K562 (cell line): Measurements from ENCODE around the gene NINJ2. TPM values are rescaled to one million over a fixed set of nuclear protein-coding genes. Genes with fewer than 3 reads are reported as not detected.

Experiments used
- ATF6 ChIP-seq: sonication (generic); formaldehyde crosslinking; IDR thresholded peaks from 2 replicates; pipeline ENCODE4 v1.4.0; 2020; ENCODE audit warnings: mild to moderate bottlenecking, missing genetic modification reagents
- ATF7 ChIP-seq: fragments of 450-650 bp; IDR thresholded peaks from 2 replicates; pipeline ENCODE4 v1.7.1; 2014; ENCODE audit warnings: mild to moderate bottlenecking, moderate library complexity
- CHAMP1 ChIP-seq: fragments of 450-650 bp; IDR thresholded peaks from 2 replicates; pipeline ENCODE4 v1.6.1; 2016; ENCODE audit warnings: mild to moderate bottlenecking
- CUX1 ChIP-seq: fragments of 200-800 bp; sonication (Bioruptor generic); IDR thresholded peaks from 2 replicates; pipeline ENCODE4 v1.6.1; 2016; ENCODE audit warnings: missing genetic modification characterization, missing compliant biosample characterization
- FOS ChIP-seq: IDR thresholded peaks from 3 replicates; pipeline ENCODE4 v1.6.1; 2011; ENCODE audit not compliant: insufficient read length; ENCODE audit errors: extremely low read depth
- FOXK2 ChIP-seq, 2 experiments: fragments of 450-650 bp; IDR thresholded peaks in 1 of 2; conservative IDR thresholded peaks in 1 of 2; 2 replicates each; pipeline ENCODE4 v1.6.1; 2016; ENCODE audit warnings: low read depth in 2 of 2, mild to moderate bottlenecking in 1 of 2
- HDAC1 ChIP-seq, 2 experiments: fragments of 450-650 bp; IDR thresholded peaks; 2 replicates each; pipeline ENCODE4 v1.6.1; 2016 to 2017; ENCODE audit warnings: inconsistent platforms in 1 of 2, mild to moderate bottlenecking in 1 of 2, moderate library complexity in 1 of 2
- HDGF ChIP-seq: fragments of 450-650 bp; IDR thresholded peaks from 2 replicates; pipeline ENCODE4 v1.6.1; 2016
- HSF4 ChIP-seq: fragments of 250-450 bp; sonication (Bioruptor Pico); IDR thresholded peaks from 2 replicates; pipeline ENCODE4 v2.1.2; 2022; ENCODE audit warnings: mild to moderate bottlenecking, moderate library complexity, borderline replicate concordance
- LARP7 ChIP-seq: fragments of 450-650 bp; IDR thresholded peaks from 2 replicates; pipeline ENCODE4 v1.6.1; 2016
- MTA3 ChIP-seq: fragments of 450-650 bp; formaldehyde crosslinking; IDR thresholded peaks from 2 replicates; pipeline ENCODE4 v1.6.1; 2017; ENCODE audit warnings: mild to moderate bottlenecking, borderline replicate concordance
- NFXL1 ChIP-seq: fragments of 450-650 bp; formaldehyde crosslinking; IDR thresholded peaks from 2 replicates; pipeline ENCODE4 v1.4.0; 2021; ENCODE audit warnings: mild to moderate bottlenecking
- SMARCB1 ChIP-seq: IDR thresholded peaks from 2 replicates; pipeline ENCODE4 v1.6.1; 2011; ENCODE audit warnings: improper control_type of control experiment, low read depth; ENCODE audit not compliant: insufficient read length
- SREBF1 ChIP-seq: fragments of 150-350 bp; IDR thresholded peaks from 2 replicates; pipeline ENCODE4 v1.6.1; 2014; ENCODE audit warnings: antibody characterized with exemption, low read depth, low read length, borderline replicate concordance
- TCF3 ChIP-seq: sonication (generic); formaldehyde crosslinking; IDR thresholded peaks from 2 replicates; pipeline ENCODE4 v1.4.0; 2020; ENCODE audit warnings: mild to moderate bottlenecking, missing genetic modification reagents
- ZNF23 ChIP-seq: fragments of 250-450 bp; sonication (Bioruptor Pico); IDR thresholded peaks from 2 replicates; pipeline ENCODE4 v1.4.0; 2020; ENCODE audit warnings: mild to moderate bottlenecking
- polyA plus RNA-seq, 8 experiments: library from polyadenylated mRNA; depleted of rRNA in 4 of 8; stranded (reverse) in 5 of 8; unstranded in 3 of 8; fragments of >200 nt; fragmentation: Nextera tagmentation in 2 of 8; fragmentation: Illumina TruSeq in 1 of 8; extraction: Ambion mirVana in 2 of 8; extraction: Trizol in 1 of 8; gene quantifications; 2 replicates each; pipeline versions ENCODE4 v1.2.1 to v1.2.3, GENCODE V29; 2011 to 2014; ENCODE audit warnings: inconsistent platforms in 1 of 8, missing spikeins in 1 of 8
- total RNA-seq, 7 experiments: library from RNA; depleted of rRNA in 6 of 7; stranded (reverse); fragments of >200 nt in 6 of 7; fragmentation: Illumina TruSeq in 2 of 7; extraction: Trizol in 2 of 7; gene quantifications; 2 replicates each; pipeline versions ENCODE4 v1.2.1 to v1.2.3, GENCODE V29; 2011 to 2021; ENCODE audit warnings: low replicate concordance in 1 of 7
- TF ChIP-seq, protein P1 (sequence below): fragments of 250-450 bp; sonication (Bioruptor Pico); IDR thresholded peaks from 2 replicates; pipeline ENCODE4 v1.9.0; 2021; ENCODE audit warnings: mild to moderate bottlenecking

The NINJ2 gene
- total and polyA plus RNA-seq, 9 of the 15 experiments (the other 6 are each of a cell fraction or from before 2014, with no cell fraction given): 2.6 to 16.0 (median 4.5) TPM

DNA sequence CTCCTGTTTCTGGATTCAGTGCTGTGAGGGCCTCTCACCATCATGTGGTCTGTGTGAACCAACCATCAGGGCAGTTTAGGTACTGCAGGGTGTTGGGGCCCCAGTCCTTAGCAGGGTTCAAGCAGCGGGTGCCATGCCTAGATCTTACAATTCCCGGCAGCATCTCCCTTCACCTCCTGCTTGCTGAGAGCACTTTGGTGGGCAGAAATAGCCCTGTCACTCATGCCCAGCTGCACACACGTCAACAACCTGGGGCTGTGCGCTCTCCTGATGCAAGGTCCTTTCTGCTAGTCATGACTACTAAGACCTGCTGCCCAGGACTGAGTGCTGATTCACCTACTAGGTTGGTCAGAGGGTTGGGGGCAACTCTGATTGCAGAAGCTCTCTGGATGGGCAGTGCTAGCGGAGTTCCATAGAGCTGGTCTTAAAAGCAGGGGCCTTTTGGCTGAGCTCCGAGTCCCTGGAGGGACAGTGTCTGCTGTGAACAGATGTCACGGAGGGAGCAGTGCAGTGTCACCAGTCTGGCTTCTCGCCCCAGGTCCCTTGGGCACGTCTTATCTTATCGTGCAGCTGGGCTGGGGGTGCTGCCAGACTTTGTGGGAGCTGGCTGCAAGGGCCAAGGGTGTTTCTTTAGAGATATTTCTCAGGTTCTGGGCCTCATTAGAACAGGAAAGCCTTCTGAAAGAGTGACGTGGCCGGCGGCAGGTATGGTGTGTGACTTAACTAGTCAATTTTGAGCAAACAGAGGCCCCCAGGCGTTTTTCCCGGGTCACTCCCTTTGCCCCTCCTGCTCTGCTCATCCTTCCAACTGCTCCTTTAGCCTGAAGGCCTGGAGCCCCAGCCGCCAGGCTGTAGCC is 71.8 kb downstream of the NINJ2 start (continued):
- TF ChIP-seq HDAC1 (IDR thresholded peaks at IDR 0.05) (peak in 1 of 2 experiments; percentile 68; a peak in 2 of 4 replicates), HDGF (no peak), ATF7 (peak; percentile 75; the same call in 1 of the 2 replicates), FOS (no peak), LARP7 (no peak), ATF6 (CRISPR knock-in tag) (no peak), ZNF23 (no peak), HSF4 (CRISPR knock-in tag) (no peak), SREBF1 (no peak), CHAMP1 (peak; percentile 46; the same call in 1 of the 2 replicates), SMARCB1 (no peak), FOXK2 (conservative IDR thresholded peaks at IDR 0.05 in 1 of 2, IDR thresholded peaks at IDR 0.05 in 1 of 2; ENCODE audit: low read depth in 2 of 2) (peak in 1 of 2 experiments; percentile 47; a peak in 1 of 4 replicates), MTA3 (peak; percentile 84; the same call in 1 of the 2 replicates), CUX1 (CRISPR knock-in tag) (peak; percentile 92), NFXL1 (CRISPR knock-in tag) (no peak), TCF3 (peak; percentile 98)
- TF ChIP-seq, protein P1, sequence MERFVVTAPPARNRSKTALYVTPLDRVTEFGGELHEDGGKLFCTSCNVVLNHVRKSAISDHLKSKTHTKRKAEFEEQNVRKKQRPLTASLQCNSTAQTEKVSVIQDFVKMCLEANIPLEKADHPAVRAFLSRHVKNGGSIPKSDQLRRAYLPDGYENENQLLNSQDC (CRISPR knock-in tag): no peak
